SHP77 (cell line): ENCODE results near the gene RIN3.

Source experiments
- DNase-seq, 2 experiments: peaks; one replicate each; lab custom pipeline; 2025; lab: John Stamatoyannopoulos, UW

Gene RIN3

GRCh38 chr14:92688434-92689375 is 175.1 kb downstream of the RIN3 start:
- peak in 1 of 2 experiments; percentile 5 for DNase-seq

DNA sequence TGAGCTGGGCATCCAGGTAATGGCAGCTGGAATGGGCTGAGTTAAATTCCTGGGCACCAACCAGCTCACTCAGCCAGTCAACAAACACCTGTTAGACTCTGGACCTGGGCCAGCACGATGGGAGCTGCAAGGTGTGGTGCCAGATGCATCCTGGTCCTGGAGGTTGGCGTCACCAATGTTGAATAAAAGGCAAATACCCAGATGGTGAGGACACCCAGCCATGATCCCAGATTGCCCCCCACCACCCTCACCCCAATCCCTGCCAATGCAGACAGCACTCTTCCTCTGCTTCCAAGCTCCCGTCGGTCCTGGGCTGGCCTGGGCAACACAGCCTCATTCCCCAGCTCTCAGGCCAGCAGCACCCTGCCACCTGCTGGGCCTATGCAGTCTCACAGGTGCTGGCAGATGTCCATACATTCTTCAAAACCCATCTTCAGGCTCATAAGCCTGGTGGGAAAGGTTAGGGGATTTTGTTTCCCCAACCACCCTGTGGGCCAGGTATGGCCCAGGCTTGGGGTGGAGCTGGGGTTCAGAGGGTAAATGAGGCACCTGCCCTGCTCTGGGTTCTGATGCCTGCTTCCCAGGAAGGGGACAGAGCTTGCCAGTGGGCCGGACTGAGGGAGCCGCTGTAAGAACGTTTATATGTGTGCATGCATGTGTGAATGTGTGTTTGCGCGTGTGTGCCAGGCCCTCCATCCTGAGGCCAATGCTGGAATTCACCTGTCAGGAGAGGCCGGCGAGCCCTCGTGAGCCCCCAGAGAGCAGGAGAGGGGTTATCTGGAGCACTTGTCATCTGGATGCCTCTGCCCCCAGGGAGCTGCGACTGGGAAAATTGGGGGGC is 176.8 kb downstream of the RIN3 start:
- DNase-seq, result peak; percentile 78 to 82

GRCh38 chr14:92692822-92693226 is 179.2 kb downstream of the RIN3 start:
- DNase-seq, result peak; percentile 78 to 93

DNA sequence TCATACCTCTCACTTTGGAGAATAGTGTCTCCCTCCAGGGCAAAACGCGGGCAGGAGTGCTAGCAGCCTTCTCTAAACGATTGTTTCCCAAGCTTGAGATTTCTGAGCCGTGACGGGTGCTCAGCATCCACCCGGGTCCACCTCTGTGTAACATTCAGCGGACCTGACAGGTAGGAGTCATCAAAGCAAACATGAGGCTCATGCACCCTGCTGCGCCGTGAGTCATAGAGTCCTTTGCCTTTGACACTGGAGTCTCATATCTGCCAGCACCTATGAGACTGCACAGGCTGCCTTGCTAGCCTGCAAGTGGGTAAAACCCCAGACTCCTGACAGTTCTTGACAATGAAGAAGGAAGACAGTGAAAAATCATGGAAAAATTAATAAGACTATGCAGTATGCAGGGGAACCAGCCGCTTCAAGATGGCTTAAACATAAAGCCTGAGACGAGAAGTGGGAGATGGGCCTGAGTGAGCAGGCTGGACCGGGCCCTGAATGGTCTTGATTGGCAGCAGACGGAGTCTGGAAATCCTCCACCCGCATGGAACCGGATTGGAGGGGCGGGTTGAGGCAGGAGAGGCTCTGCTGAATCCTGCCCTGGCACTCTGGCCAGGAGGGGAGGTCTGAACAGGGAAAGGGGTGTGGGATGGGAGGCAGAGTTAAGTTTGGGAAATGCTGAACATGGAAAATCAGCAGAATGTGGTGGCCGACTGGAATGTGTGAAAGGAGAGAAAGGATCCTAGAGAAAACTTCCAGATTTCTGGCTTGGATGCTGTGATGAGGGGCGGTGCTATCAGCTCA is 180.6 kb downstream of the RIN3 start:
- DNase-seq, result peak; percentile 26 to 27

- no peak for DNase-seq
These were observed 181.2 kb downstream of the RIN3 start for GRCh38 chr14:92694807-92695206.

DNA sequence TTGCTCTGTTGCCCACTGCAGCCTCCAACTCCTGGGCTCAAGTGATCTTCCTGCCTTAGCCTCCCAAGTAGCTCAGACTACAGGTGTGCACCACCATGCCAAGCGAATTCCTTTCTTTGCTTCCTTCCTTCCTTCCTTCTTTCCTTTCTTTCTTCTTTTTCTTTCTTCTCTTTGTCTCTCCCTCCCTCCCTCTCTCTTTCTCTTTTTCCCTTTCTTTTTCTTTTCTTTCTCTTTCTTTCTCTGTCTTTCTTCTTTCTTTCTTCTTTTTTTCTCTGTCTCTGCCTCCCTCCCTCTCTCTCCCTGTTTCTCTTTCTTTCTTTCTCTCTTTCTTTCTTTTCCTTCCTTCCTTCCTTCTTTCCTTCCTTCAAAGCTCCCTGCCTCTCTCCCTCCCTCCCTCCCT is 182.0 kb downstream of the RIN3 start:
- no peak for DNase-seq

DNA sequence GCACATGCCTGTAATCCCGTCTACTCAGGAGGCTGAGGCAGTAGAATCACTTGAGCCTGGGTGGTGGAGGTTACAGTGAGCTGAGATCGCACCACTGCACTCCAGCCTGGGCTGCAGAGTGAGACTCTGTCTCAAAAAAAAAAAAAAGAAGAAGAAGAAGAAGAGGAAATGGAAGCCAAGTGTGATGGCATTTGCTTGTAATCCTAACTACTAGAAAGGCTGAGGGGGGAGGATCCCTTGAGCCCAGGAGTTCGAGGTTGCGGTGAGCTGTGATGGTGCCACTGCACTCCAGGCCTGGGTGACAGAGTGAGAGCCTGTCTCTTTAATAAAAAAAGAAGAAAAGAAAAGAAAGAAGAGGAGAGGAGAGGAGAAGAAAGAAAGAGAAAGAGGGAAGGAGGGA is 182.8 kb downstream of the RIN3 start:
- no peak for DNase-seq

DNA sequence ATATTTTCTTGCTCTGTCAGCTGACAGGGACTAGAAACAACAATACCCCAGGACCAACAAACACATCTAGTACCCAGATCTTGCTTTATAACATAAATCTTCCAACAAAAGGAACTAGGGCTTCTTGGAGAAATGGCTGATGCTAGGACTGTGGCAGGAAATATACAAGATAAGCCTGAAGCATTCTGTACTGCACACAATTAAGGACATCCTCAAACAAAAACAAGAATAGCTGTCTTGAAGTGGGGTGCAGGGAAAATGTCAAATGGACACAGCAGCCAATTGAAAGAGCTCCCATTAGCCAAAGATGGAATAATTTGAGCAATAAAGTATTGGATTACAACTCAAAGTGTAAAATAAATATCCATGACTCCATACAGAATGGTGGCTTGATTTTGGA is 184.8 kb downstream of the RIN3 start:
- DNase-seq, result no peak

DNA sequence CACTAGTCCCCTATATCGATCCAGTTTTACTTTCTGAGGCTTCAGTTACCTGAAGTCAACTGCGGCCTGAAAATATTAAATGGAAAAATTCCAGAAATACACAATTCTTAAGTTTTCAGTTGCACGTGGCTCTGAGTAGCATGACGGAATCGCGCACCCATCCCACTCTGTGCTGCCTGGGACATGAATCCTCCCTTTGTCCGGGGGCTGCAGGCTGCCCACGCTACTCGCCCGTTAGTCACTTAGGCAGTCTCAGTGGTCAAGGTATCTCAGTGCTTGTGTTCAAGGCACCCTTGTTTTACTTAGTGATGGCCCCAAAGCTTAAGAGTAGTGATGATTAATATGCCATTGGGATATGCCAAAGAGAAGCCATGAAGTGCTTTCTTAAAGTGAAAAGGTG is 188.2 kb downstream of the RIN3 start:
- no peak for DNase-seq

GRCh38 chr14:92702441-92702918 is 188.9 kb downstream of the RIN3 start:
- no peak for DNase-seq

DNA sequence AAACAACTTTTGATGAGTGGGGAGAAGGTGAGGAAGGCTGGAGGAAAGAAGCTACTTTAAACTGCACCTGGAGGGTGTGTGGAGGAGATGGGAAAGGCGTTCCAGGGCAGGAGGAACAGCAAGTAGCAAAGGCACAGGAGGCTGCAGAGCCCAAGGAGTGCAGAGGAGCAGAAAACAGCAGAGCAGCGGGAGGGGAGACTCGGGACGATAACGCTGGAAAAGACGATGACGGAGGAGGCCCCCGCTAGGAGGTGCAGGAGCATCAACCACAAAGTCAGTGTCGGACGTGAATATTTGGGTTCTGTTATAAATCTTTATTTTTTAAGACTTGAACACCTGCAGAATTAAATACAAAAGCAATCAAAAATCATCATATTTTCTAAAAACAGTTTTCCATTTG is 189.9 kb downstream of the RIN3 start:
- DNase-seq, result no peak

- DNase-seq, result no peak
These were observed 190.6 kb downstream of the RIN3 start for GRCh38 chr14:92704036-92704804.

DNA sequence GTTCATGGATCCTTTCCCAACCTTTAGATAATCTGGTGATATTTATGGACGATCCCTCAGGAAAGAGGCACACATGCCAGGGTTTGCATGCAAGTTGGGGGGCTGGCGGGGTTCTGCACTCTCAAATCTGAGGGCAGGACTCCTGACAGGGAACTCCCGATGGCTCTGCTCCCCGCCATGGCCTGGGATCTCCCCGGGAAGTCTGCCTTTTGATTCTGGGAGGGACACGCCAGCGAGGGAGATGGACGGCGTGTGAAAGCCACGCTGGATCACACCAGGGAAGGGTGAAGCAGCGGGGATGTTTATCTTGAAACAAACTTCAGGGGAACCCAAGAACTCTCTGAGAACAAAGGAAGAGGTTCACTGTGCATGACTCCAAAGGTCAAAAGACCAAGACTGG is 191.2 kb downstream of the RIN3 start:
- no peak for DNase-seq

DNA sequence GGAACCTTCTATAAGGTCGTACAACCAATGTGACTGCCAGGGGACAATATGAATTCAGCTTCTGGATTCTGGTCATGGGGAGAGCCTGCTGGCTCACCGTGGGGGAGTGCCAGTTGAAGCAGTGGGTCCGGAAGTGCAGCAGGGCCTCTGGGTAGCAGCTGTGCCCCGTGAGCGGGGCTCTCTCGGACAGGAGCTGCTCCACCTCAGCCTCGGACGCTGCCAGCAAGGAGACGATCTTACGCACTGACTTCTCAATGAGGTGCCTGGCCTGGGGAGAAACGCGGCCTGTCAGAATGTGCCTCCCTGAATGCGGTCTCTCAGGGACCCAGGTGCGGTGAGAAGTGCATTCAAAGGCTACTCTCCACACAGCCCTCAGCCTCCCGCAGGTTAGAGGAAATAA is 192.8 kb downstream of the RIN3 start:
- DNase-seq, result no peak

DNA sequence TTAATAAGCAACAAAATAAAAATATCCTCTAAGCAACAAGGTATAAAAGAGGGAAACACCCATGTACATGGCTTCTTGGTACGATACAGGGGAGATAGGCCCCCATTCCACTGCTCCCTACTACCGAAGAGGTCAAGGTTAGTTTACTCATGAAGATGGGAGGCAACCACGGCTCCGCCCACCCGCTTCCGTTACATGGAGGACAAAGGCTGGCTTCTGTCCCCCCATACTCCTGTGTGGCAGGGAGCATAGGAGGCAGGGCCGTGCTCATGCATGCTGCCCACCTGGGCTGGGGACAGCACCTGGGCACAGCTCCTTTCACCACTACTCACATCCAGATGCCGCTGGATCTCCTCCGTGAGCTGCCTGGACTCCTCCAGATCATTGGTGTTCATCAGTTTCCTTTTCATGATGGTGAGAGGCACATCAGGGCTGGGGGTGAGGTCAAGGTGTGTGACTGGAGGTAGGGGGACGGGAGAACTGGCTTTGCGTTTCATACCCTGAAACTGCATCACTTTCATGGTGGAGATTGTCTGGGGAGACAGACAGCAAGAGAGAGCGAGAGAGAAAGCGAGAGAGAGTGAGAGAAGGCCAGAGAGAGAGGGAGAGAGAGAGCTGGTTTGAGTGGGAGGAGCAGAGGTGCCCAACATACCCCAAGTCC is 195.9 kb downstream of the RIN3 start:
- DNase-seq, result no peak

DNA sequence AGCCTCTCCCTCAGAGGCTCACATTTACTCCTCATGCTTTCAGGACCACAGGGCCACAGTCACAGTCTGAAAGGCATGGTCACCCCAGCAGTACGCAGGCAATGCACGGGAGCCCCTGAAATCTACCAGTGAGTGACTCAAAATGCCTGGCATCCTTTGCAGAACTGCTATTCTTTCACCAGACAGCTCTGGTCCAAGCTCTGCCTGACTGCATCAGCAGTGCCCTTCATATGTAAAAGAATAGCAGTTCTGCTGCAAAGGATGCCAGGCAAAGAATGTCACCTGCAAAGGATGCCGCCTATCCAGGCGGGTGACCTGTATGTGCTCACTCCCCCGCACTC is 196.4 kb downstream of the RIN3 start:
- DNase-seq, result no peak

DNA sequence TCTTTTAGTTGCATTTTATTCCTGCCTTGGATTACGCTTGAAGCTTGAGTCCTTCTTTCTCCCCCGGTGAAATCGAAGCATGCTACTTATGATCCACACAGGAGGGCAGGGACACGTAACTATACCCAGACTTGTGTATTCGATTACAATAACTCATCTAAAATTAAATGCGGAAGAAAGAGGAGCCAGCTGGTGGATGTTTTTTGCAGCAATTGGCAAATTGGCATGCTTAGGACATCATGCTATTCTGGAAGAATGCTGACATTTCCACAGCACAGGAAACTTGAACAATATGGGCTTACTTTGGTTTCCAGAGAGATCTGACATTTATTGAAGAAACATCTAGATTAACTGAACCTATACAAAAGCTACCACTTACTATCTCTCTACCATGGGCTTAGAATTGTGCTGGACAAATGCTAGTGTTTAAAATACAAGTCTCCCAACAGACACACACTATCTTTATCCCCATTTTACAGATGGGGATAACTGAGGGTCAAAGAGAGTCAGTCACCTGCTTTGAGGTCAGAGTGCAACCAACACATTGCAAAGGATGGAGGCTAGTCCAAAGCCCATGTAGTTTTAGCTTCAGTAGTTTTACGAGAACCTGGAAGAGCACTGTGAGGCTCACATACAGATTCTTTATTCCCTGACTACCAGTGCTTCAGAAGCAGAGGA is 198.5 kb downstream of the RIN3 start:
- DNase-seq, result no peak

DNA sequence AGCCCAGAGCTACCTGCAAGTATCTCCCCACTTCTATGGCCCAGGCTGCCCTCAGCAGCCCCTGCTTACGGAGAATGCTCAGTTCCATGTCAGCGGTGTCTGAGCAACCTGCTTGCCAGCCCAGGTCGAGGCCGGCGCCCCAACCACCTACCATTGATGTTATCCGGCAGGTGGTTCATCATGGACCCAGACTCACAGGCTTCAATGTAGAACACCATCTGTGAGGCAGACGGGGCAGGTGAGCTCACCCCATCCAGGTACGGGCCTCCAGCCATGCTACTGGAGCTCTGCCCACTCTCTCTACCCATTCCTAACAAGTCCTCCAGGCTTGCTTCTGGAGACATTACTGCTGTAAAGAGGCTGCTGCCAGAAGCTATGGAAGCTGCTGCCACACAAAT is 199.1 kb downstream of the RIN3 start:
- no peak for DNase-seq

GRCh38 chr14:92714739-92715307 is 201.2 kb downstream of the RIN3 start:
- DNase-seq, result peak; percentile 9 to 63

- DNase-seq, result no peak
These were observed 202.6 kb downstream of the RIN3 start for GRCh38 chr14:92716131-92716530.
